ENCODE data around the gene VCL. TPM values are rescaled to one million over a fixed set of nuclear protein-coding genes. Genes with fewer than 3 reads are reported as not detected.
A peak's percentile ranks its signal among the peaks of the same experiment; 100 is the strongest.

The VCL gene
- total and polyA plus RNA-seq, 9 of the 15 experiments (the other 6 are each of a cell fraction or from before 2014, with no cell fraction given) = 29.8 to 186 (median 76.4) TPM

GRCh38 chr10:74164716-74165529, 167.0 kb downstream of the VCL start:
- Histone ChIP-seq H3K9me1 (ENCODE audit: control insufficient read depth, insufficient read depth, low read length) (no peaks in the 10 kb centered on the region), H2AFZ (ENCODE audit: low read depth, low read length) (no peak overlapping the region), H3K36me3 (ENCODE audit: control insufficient read depth, insufficient read depth, low read length) (no peaks in the 10 kb centered on the region), H3K4me3 (no peak overlapping the region), H3K4me1 (replicated peaks in 1 of 2; ENCODE audit: control insufficient read depth in 2 of 2, insufficient read depth in 2 of 2, low read length in 2 of 2) (peaks cover 0 to 8% of the 10 kb centered on the region in 2 experiments; a peak in 3 of 5 replicates), H3K27me3 (ENCODE audit: control insufficient read depth in 2 of 2, insufficient read depth in 2 of 2, low read length in 2 of 2) (no peaks in the 10 kb centered on the region), H3K79me2 (ENCODE audit: control insufficient read depth, insufficient read depth, low read length) (peaks cover 11% of the 10 kb centered on the region; the same call in 1 of the 3 replicates), H3K4me2 (ENCODE audit: insufficient read depth, low read length) (no peak overlapping the region), H3K27ac (ENCODE audit: extremely low read depth, low read depth, low read length) (no peak overlapping the region), H3K9me3 (replicated peaks; ENCODE audit: control insufficient read depth, insufficient read depth, low read depth, low read length) (no peaks in the 10 kb centered on the region), H3K9ac (ENCODE audit: insufficient read depth in 1 of 2, low read depth in 2 of 2, low read length in 2 of 2) (no peak overlapping the region), H4K20me1 (replicated peaks; ENCODE audit: control insufficient read depth, insufficient read depth, low read length) (no peaks in the 10 kb centered on the region)
- BruUV-seq (replicated peaks) = no TSS peak
- intact Hi-C loops (cut with micrococcal nuclease) = no loop called here
- in situ Hi-C loops (cut with MboI) = no loop called here
- ChIA-PET CTCF (ENCODE audit: low intra/inter-chr PET ratio) (no interaction called here), POLR2A (interaction anchor here (1.2 to 5.6 kb wide), 2 partner anchors 9 to 12 kb away, joined by 3 to 43 read pairs; no protein-coding TSS in a partner anchor)
- 48% methylated on average over 6 of the region's 6 CpGs for WGBS (ENCODE audit: insufficient coverage, low coverage, missing lambda C conversion rate)
- ATAC-seq (no peak), DNase-seq (ENCODE audit: extremely low read depth in 1 of 4, low spot score in 3 of 4) (no peak), FAIRE-seq (no peak)
- peak; percentile 80 for TF ChIP-seq BCOR (IDR thresholded peaks at IDR 0.05)
- TF ChIP-seq RBM25 (IDR thresholded peaks at IDR 0.05; ENCODE audit: low read depth, low read length, severe bottlenecking) = peak; percentile 70
- TF ChIP-seq ADNP (tag; IDR thresholded peaks at IDR 0.05) = peak; percentile 68; the same call in 1 of the 2 replicates
- TF ChIP-seq TOE1 (IDR thresholded peaks at IDR 0.05; ENCODE audit: borderline replicate concordance) = no peak
- TF ChIP-seq TOE1 (CRISPR knock-in tag; IDR thresholded peaks at IDR 0.05; ENCODE audit: borderline replicate concordance, low read depth) = no peak
- TF ChIP-seq HDAC2 (IDR thresholded peaks at IDR 0.05) = peak; percentile 45; the same call in 1 of the 2 replicates
- peak; percentile 78 for TF ChIP-seq ZFP36 (IDR thresholded peaks at IDR 0.05; ENCODE audit: low read depth, low read length, partially characterized antibody)
- TF ChIP-seq SETDB1 (IDR thresholded peaks at IDR 0.05; ENCODE audit: low read length) = no peak
- TF ChIP-seq KDM1A (IDR thresholded peaks at IDR 0.05) = peak in 1 of 2 experiments; percentile 32; a peak in 3 of 4 replicates

All from K562 (cell line).